ENCODE results near the gene DBI. TPM values are rescaled to one million over a fixed set of nuclear protein-coding genes. Genes with fewer than 3 reads are reported as not detected.

Gene DBI
- total and polyA plus RNA-seq, 2 donors (not counting 1 experiment from before 2014, with no cell fraction given) = 45.2 to 69.4 TPM

- intact Hi-C loops (cut with micrococcal nuclease) = no loop called here
- Histone ChIP-seq H3K4me2 (replicated peaks; ENCODE audit: low read depth, low read length, poor library complexity, severe bottlenecking) (no peak overlapping the region), H3K9ac (ENCODE audit: low read length) (no peak overlapping the region), H3K4me3 (ENCODE audit: control extremely low read depth in 1 of 5, extremely low read depth in 1 of 5, insufficient read depth in 1 of 5, low read depth in 2 of 5, low read length in 4 of 5) (no peak overlapping the region), H4K20me1 (ENCODE audit: control insufficient read depth, insufficient read depth, low read length, poor library complexity, severe bottlenecking) (no peaks in the 10 kb centered on the region), H3K27me3 (replicated peaks in 1 of 4; ENCODE audit: control extremely low read depth in 1 of 4, control insufficient read depth in 3 of 4, insufficient read depth in 4 of 4, low read length in 3 of 4) (no peaks in the 10 kb centered on the region), H3K9me3 (ENCODE audit: control extremely low read depth in 1 of 3, control insufficient read depth in 2 of 3, insufficient read depth in 1 of 3, low read length in 2 of 3) (peaks cover 6 to 17% (median 10%) of the 10 kb centered on the region in 3 donors), H3K36me3 (replicated peaks in 1 of 2; ENCODE audit: control extremely low read depth in 1 of 2, control insufficient read depth in 1 of 2, extremely low read depth in 1 of 2, insufficient read depth in 2 of 2, low read length in 1 of 2) (no peaks in the 10 kb centered on the region), H3K27ac (ENCODE audit: low read length in 2 of 2) (no peak overlapping the region), H3K79me2 (ENCODE audit: control insufficient read depth, insufficient read depth, low read length) (peaks cover 5% of the 10 kb centered on the region), H2AFZ (ENCODE audit: insufficient read depth, low read depth, low read length, poor library complexity, severe bottlenecking) (no peak overlapping the region), H3K4me1 (ENCODE audit: control insufficient read depth in 2 of 2, insufficient read depth in 2 of 2, low read length in 2 of 2) (peaks cover 20 to 22% of the 10 kb centered on the region in 2 donors)
- ATAC-seq (ENCODE audit: low read depth) (no peak), DNase-seq (no peak)
- TF ChIP-seq EZH2 (IDR thresholded peaks at IDR 0.05; ENCODE audit: borderline replicate concordance, insufficient read depth, low read depth, low read length, poor library complexity, severe bottlenecking) (no peak), CTCF (IDR thresholded peaks at IDR 0.05) (no peak)
- CTCF ChIA-PET = interaction anchor here (1.2 to 1.3 kb wide), 2 partner anchors 11 to 16 kb away, joined by 3 read pairs; partner anchors contain the start of genes C2orf76 and DBI
- POLR2A ChIA-PET = no interaction called here
- 96% methylated on average over 3 of the region's 4 CpGs for WGBS (ENCODE audit: insufficient coverage)
- H3K27me3 Mint-ChIP-seq = no peaks in the 10 kb centered on the region
- peaks cover 28% of the 10 kb centered on the region for H3K4me1 Mint-ChIP-seq
- no peak overlapping the region for H3K4me3 Mint-ChIP-seq
- H3K27ac Mint-ChIP-seq = no peak overlapping the region
- H3K9me3 Mint-ChIP-seq (ENCODE audit: insufficient read depth) = no peaks in the 10 kb centered on the region
Measured at GRCh38 chr2:119350311-119350998, 16.3 kb upstream of the DBI start.

- H3K27me3 ChIP-seq (replicated peaks in 1 of 4; ENCODE audit: control extremely low read depth in 1 of 4, control insufficient read depth in 3 of 4, insufficient read depth in 4 of 4, low read length in 3 of 4) = no peaks in the 10 kb centered on the region
- intact Hi-C loops (cut with micrococcal nuclease) = loop anchor here (1.0 kb wide), 1 partner anchor 14 kb away; the partner anchor contains the start of genes C2orf76 and DBI
- Mint-ChIP-seq H3K4me3 (no peak overlapping the region), H3K4me1 (peaks cover 40% of the 10 kb centered on the region), H3K27ac (peak overlapping the region; percentile 53), H3K9me3 (ENCODE audit: insufficient read depth) (no peaks in the 10 kb centered on the region), H3K27me3 (no peaks in the 10 kb centered on the region)
- CTCF ChIA-PET = no interaction called here
- peaks cover 20% of the 10 kb centered on the region for H3K79me2 ChIP-seq (ENCODE audit: control insufficient read depth, insufficient read depth, low read length)
- H3K4me3 ChIP-seq (ENCODE audit: control extremely low read depth in 1 of 5, extremely low read depth in 1 of 5, insufficient read depth in 1 of 5, low read depth in 2 of 5, low read length in 4 of 5) = no peak overlapping the region
- peaks cover 29 to 32% of the 10 kb centered on the region in 2 donors for H3K4me1 ChIP-seq (ENCODE audit: control insufficient read depth in 2 of 2, insufficient read depth in 2 of 2, low read length in 2 of 2)
- DNase-seq (peak; percentile 57), ATAC-seq (ENCODE audit: low read depth) (peak; percentile 66)
- H2AFZ ChIP-seq (ENCODE audit: insufficient read depth, low read depth, low read length, poor library complexity, severe bottlenecking) = no peak overlapping the region
- no peaks in the 10 kb centered on the region for H3K36me3 ChIP-seq (replicated peaks in 1 of 2; ENCODE audit: control extremely low read depth in 1 of 2, control insufficient read depth in 1 of 2, extremely low read depth in 1 of 2, insufficient read depth in 2 of 2, low read length in 1 of 2)
- H3K9ac ChIP-seq (ENCODE audit: low read length) = no peak overlapping the region
- peak overlapping the region; percentile 47 for H3K4me2 ChIP-seq (replicated peaks; ENCODE audit: low read depth, low read length, poor library complexity, severe bottlenecking)
- peak overlapping the region; percentile 30 to 61 for H3K27ac ChIP-seq (ENCODE audit: low read length in 2 of 2)
- H4K20me1 ChIP-seq (ENCODE audit: control insufficient read depth, insufficient read depth, low read length, poor library complexity, severe bottlenecking) = no peaks in the 10 kb centered on the region
- H3K9me3 ChIP-seq (ENCODE audit: control extremely low read depth in 1 of 3, control insufficient read depth in 2 of 3, insufficient read depth in 1 of 3, low read length in 2 of 3) = peaks cover 6 to 17% (median 10%) of the 10 kb centered on the region in 3 donors
- POLR2A ChIA-PET = no interaction called here
- no peak for TF ChIP-seq EZH2 (IDR thresholded peaks at IDR 0.05; ENCODE audit: borderline replicate concordance, insufficient read depth, low read depth, low read length, poor library complexity, severe bottlenecking)
- no peak for TF ChIP-seq CTCF (IDR thresholded peaks at IDR 0.05)
Measured at GRCh38 chr2:119352357-119352756, 14.4 kb upstream of the DBI start.
